DMS114 treated with DMSO at 0.1 percent for 48 hours (cell line): Measurements from ENCODE around the gene FBXL17.
A peak's percentile ranks its signal among the peaks of the same experiment; 100 is the strongest.
"Not testable (repeated sequence)": the region's sequence is repeated elsewhere in the genome, so short reads cannot be mapped to it uniquely, and the experiment has no call there.

Experiments
- DNase-seq: peaks from one replicate; lab custom pipeline; 2025; ENCODE audit not compliant: unreplicated experiment; lab: John Stamatoyannopoulos, UW

The FBXL17 gene

GRCh38 chr5:108312258-108312657 is 69.6 kb downstream of the FBXL17 start:
- DNase-seq = no peak

- no peak for DNase-seq
These were observed 70.2 kb downstream of the FBXL17 start for GRCh38 chr5:108311682-108312081.

GRCh38 chr5:108303611-108304010 is 78.3 kb downstream of the FBXL17 start:
- DNase-seq = no peak

- DNase-seq = no peak
These were observed 78.8 kb downstream of the FBXL17 start for GRCh38 chr5:108303086-108303485.

- DNase-seq = no peak
These were observed 84.8 kb downstream of the FBXL17 start for GRCh38 chr5:108297042-108297601.

GRCh38 chr5:108295578-108296368 is 86.1 kb downstream of the FBXL17 start:
- no peak for DNase-seq

GRCh38 chr5:108280960-108281569 is 100.8 kb downstream of the FBXL17 start:
- no peak for DNase-seq

GRCh38 chr5:108280248-108280647 is 101.7 kb downstream of the FBXL17 start:
- DNase-seq = no peak

GRCh38 chr5:108278285-108279240 is 103.3 kb downstream of the FBXL17 start:
- DNase-seq = no peak

GRCh38 chr5:108276187-108277050 is 105.5 kb downstream of the FBXL17 start:
- DNase-seq = no peak

- not testable (repeated sequence) for DNase-seq
These were observed 107.8 kb downstream of the FBXL17 start for GRCh38 chr5:108274080-108274479.

GRCh38 chr5:108271127-108271526 is 110.8 kb downstream of the FBXL17 start:
- no peak for DNase-seq

GRCh38 chr5:108266242-108266641 is 115.7 kb downstream of the FBXL17 start:
- DNase-seq = no peak

- no peak for DNase-seq
These were observed 117.4 kb downstream of the FBXL17 start for GRCh38 chr5:108264533-108264932.

- DNase-seq = no peak
These were observed 118.6 kb downstream of the FBXL17 start for GRCh38 chr5:108263338-108263737.

GRCh38 chr5:108260858-108261170 is 121.1 kb downstream of the FBXL17 start:
- no peak for DNase-seq

- peak; percentile 82 for DNase-seq
These were observed 121.6 kb downstream of the FBXL17 start for GRCh38 chr5:108260117-108260857.

- DNase-seq = no peak
These were observed 122.6 kb downstream of the FBXL17 start for GRCh38 chr5:108259306-108259705.

- DNase-seq = no peak
These were observed 123.9 kb downstream of the FBXL17 start for GRCh38 chr5:108257996-108258395.

- no peak for DNase-seq
These were observed 126.4 kb downstream of the FBXL17 start for GRCh38 chr5:108255468-108255867.
